Heart left ventricle (tissue), 16 donors: ENCODE measurements around the gene CDKN2D. TPM values are rescaled to one million over a fixed set of nuclear protein-coding genes. Genes with fewer than 3 reads are reported as not detected.

ENCODE experiments used
- ATAC-seq, 4 donors: fragments of 200-7000 bp; cut with Tn5 transposase; one replicate each; pipeline ENCODE4 v1.9.1; 2020 to 2022; ENCODE audit warnings: moderate library complexity in 4 of 4, mild to moderate bottlenecking in 3 of 4, moderate number of reproducible peaks in 1 of 4
- DNase-seq, 5 donors: peaks; one replicate each; pipeline ENCODE4 v3.0.0-alpha.2; 2020
- H3K27ac ChIP-seq, 12 donors: fragments of 200-600 bp; sonication (generic) in 4 of 12; one replicate each; pipeline versions ENCODE4 v1.5.0 to v1.8.0; 2016 to 2022; ENCODE audit warnings: mild to moderate bottlenecking in 2 of 12
- H3K27me3 ChIP-seq, 9 donors: fragments of 200-600 bp; sonication (generic) in 2 of 9; one replicate each; pipeline versions ENCODE4 v1.5.1 to v1.8.0; 2016 to 2022; ENCODE audit warnings: mild to moderate bottlenecking in 3 of 9
- H3K36me3 ChIP-seq, 9 donors: fragments of 200-600 bp; sonication (generic) in 2 of 9; one replicate each; pipeline versions ENCODE4 v1.5.0 to v1.8.0; 2018 to 2022; ENCODE audit warnings: mild to moderate bottlenecking in 2 of 9
- H3K4me1 ChIP-seq, 12 donors: fragments of 200-600 bp; sonication (generic) in 4 of 12; one replicate each; pipeline versions ENCODE4 v1.5.0 to v1.8.0; 2016 to 2022; ENCODE audit warnings: mild to moderate bottlenecking in 3 of 12
- H3K4me3 ChIP-seq, 12 donors: fragments of 200-600 bp; sonication (generic) in 4 of 12; one replicate each; pipeline versions ENCODE4 v1.5.0 to v1.8.0; 2017 to 2022; ENCODE audit warnings: mild to moderate bottlenecking in 9 of 12, moderate library complexity in 4 of 12
- H3K9me3 ChIP-seq, 12 donors: fragments of 200-600 bp; sonication (generic) in 4 of 12; one replicate each; pipeline versions ENCODE4 v1.5.0 to v1.8.0; 2016 to 2022; ENCODE audit warnings: mild to moderate bottlenecking in 1 of 12
- POLR2A ChIP-seq, 2 donors: fragments of 450-650 bp; IDR thresholded peaks; one replicate each; pipeline ENCODE4 v1.6.1; 2017; ENCODE audit warnings: antibody characterized with exemption in 2 of 2, mild to moderate bottlenecking in 2 of 2, moderate library complexity in 2 of 2
- WGBS, 4 donors: extraction: QIAGEN DNeasy Blood & Tissue Kit in 2 of 4; methylation state at CpG; one replicate each; pipeline versions ENCODE4 v1.1.5 to v1.1.7; 2013 to 2018; 5-methylcytosine and 5-hydroxymethylcytosine counted together
- intact Hi-C, 10 donors: fragments of 100-400 bp; cut with DNase I; formaldehyde crosslinking; loops; one replicate each; pipeline versions ENCODE4 v1.11.1 to v1.14.2; 2022
- polyA plus RNA-seq, 2 donors: library from polyadenylated mRNA; stranded (reverse); fragments of 200-250 nt; gene quantifications; one replicate each; pipeline ENCODE4 v1.2.3, GENCODE V29; 2013
- total RNA-seq, 9 donors: library from RNA; depleted of rRNA in 2 of 9; stranded (reverse); fragments of >200 nt in 2 of 9; fragmentation: NEBNext Ultra II Directional in 3 of 9; extraction: Animal tissue kit (Norgen Biotek cat#: 25700) in 3 of 9; gene quantifications; one replicate each; pipeline versions ENCODE4 v1.1.0 to v1.2.4, GENCODE V29; 2016 to 2023
- TF ChIP-seq, protein P1 (sequence below), 12 donors: fragments of 200-600 bp; sonication (generic) in 4 of 12; IDR thresholded peaks; one replicate each; pipeline versions ENCODE4 v1.5.0 to v1.8.0; 2018 to 2022; ENCODE audit warnings: antibody characterized with exemption in 12 of 12, mild to moderate bottlenecking in 5 of 12
- donor health status: ischemic (EF 13 %, LVEDD 7.1; RV severe dilation, severe dysfunction).
- donor health status: healthy with polysubstance abuse.
- donor health status: DM: no; HTN: yes; CAD: no.
- donor health status: DM: no; HTN: no; CAD: no.
- donor health status: ischemic (EF 25% LVEDD 6.9; RV normal size, moderate dysfunction).
- donor health status: ischemic (EF 25% LVEDD 5.7; RV mildly dilated, moderate dysfunction).
- donor health status: healthy.
- donor health status: DM: yes; HTN: yes; CAD: no.
- donor health status: ischemic (EF 35%, LVEDD 5.7; RV mildly dilated, moderate dysfunction).
- donor health status: nonischemic (EF 11% LVEDD 7.7; RV severe dilation, severe dysfunction).
- donor health status: DM: yes; HTN: yes; CAD: no.
- donor health status: PGD.
- donor health status: ischemic (EF 29% LVEDD 5.4; RV normal size, mild dysfunction).
- donor health status: nonischemic (EF 23%, LVEDD 6.1; RV moderate dilation, normal function).

Gene CDKN2D
- total and polyA plus RNA-seq, 11 donors, result 6.8 to 28.0 (median 11.8) TPM

DNA sequence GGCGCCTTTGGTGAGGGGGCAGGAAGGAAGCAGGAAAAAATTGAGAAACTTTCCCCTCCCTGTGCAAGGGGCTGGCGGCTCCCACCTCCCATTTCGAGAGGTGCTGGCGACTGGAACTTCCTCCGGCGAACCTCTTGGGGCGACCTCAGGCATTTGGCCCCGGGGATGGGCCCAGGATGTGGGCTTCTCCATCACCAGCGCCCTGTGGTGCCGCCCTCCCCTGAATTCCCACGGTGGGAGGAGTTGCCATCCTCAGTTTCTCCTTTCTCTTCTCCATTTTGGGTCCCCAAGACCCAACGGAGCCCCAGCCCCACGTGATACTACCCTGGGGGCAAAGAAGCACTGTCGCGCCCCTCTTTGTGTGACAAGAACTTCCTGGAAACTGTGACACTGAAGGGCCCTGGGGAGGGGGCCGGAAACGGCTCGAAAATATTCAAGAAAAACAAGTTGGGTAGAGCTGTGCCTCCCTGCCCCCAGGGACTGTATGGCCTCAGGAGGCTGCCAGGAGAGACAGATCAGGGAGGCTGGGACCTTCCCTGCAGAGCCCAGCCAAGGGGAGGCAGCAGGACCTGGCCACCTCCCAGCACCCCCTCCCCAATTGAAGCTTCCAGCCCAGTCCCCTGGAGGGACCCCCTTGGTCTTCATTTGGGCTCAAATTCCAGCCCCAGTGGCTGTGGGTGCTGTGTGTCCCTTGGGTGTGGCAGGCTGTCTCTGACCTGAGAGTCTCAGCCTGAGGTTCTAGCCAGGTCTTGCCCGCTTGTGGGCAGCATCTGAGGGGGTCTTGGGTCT, 34.5 kb upstream of the CDKN2D start:
- intact Hi-C loops, result loop anchor here in 1 of 10 donors (5.0 kb wide), 1 partner anchor 39 kb away; no protein-coding TSS in a partner anchor
- Histone ChIP-seq H3K36me3 (no peaks in the 10 kb centered on the region), H3K9me3 (peaks cover 0 to 4% (median 0%) of the 10 kb centered on the region in 12 donors), H3K27ac (peak overlapping the region; percentile 91 to 99 (median 97)), H3K4me3 (peak overlapping the region; percentile 88 to 100 (median 100)), H3K27me3 (no peaks in the 10 kb centered on the region), H3K4me1 (peaks cover 0 to 36% (median 22%) of the 10 kb centered on the region in 12 donors)
- 8 to 11% (median 9%) methylated on average over 14 to 19 of the region's 19 CpGs for WGBS, 4 donors
- no peak for TF ChIP-seq POLR2A (IDR thresholded peaks at IDR 0.05)
- TF ChIP-seq, protein P1, sequence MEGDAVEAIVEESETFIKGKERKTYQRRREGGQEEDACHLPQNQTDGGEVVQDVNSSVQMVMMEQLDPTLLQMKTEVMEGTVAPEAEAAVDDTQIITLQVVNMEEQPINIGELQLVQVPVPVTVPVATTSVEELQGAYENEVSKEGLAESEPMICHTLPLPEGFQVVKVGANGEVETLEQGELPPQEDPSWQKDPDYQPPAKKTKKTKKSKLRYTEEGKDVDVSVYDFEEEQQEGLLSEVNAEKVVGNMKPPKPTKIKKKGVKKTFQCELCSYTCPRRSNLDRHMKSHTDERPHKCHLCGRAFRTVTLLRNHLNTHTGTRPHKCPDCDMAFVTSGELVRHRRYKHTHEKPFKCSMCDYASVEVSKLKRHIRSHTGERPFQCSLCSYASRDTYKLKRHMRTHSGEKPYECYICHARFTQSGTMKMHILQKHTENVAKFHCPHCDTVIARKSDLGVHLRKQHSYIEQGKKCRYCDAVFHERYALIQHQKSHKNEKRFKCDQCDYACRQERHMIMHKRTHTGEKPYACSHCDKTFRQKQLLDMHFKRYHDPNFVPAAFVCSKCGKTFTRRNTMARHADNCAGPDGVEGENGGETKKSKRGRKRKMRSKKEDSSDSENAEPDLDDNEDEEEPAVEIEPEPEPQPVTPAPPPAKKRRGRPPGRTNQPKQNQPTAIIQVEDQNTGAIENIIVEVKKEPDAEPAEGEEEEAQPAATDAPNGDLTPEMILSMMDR (IDR thresholded peaks at IDR 0.05), result peak in 1 of 12 donors; percentile 7
- peak; percentile 56 to 73 (median 67) for DNase-seq
- ATAC-seq, result peak; percentile 13 to 66 (median 30)

DNA sequence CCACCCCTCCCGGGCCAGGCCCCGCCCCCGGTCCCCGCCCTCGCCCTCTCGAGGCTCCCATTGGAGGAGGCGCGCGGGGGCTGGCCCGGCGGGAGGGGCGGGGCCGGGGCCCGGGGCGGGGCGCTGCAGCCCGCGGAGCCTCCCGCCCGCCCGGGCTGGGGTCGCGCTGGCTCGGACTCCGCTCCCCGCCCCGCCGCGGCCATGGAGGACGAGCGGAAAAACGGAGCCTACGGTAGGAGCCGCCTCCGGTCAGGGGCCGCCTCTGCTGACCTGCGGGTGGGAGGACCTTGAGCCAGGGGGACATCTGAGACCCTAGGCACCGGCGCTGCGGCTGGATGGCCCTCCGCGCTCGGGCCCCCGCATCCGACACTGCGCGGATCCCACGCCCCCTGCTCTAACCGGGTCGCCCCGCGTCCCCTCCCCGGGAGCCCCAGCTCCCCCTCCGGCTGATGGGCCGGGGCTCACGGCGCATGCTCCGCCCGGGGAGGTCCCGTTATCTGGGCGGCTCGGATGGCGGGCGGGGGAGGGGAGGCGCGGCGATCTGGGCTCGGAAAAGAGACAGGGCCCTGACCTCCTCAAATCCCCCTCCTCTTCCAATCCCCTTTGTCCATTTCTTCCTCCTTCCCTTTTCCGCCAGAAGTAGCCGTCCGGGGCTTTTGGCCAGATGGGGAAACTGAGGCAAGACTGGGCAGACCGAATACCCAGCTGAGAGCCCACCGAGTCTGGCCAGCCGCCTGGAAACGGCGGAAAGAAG, 33.7 kb upstream of the CDKN2D start:
- Histone ChIP-seq H3K4me1 (peaks cover 0 to 36% (median 22%) of the 10 kb centered on the region in 12 donors), H3K36me3 (no peaks in the 10 kb centered on the region), H3K27ac (peak overlapping the region; percentile 91 to 99 (median 97)), H3K4me3 (peak overlapping the region; percentile 88 to 100 (median 100)), H3K9me3 (peaks cover 0 to 4% (median 0%) of the 10 kb centered on the region in 12 donors), H3K27me3 (no peaks in the 10 kb centered on the region)
- ATAC-seq (peak; percentile 87 to 99 (median 96)), DNase-seq (peak; percentile 87 to 93 (median 89))
- TF ChIP-seq, protein P1 (IDR thresholded peaks at IDR 0.05), result no peak
- peak in 1 of 2 donors; percentile 75 for TF ChIP-seq POLR2A (IDR thresholded peaks at IDR 0.05)
- 0 to 1% (median 0%) methylated on average over 35 to 76 of the region's 76 CpGs for WGBS, 4 donors
- intact Hi-C loops, result loop anchor here in 1 of 10 donors (5.0 kb wide), 1 partner anchor 40 kb away; no protein-coding TSS in a partner anchor

DNA sequence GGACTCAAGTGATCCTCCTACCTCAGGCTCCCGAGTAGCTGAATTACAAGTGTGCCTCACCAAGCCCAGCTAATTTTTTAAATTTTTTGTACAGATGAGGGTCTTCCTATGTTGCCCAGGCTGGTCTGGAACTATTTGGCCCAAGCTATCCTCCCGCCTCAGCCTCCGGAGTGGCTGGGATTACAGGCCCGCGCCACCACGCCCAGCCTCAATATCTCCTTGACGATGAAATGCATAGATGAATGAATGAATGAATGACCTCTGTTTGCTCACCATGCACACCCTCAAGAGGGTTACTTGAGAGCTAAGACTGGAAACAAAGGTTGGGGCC, 33.2 kb upstream of the CDKN2D start:
- TF ChIP-seq, protein P1 (IDR thresholded peaks at IDR 0.05), result no peak
- no peak for TF ChIP-seq POLR2A (IDR thresholded peaks at IDR 0.05)
- no peaks in the 10 kb centered on the region for H3K36me3 ChIP-seq
- peak overlapping the region in 5 of 12 donors; percentile 34 to 99 (median 52) for H3K27ac ChIP-seq
- H3K4me3 ChIP-seq, result peak overlapping the region in 8 of 12 donors; percentile 88 to 100 (median 100)
- 24 to 26% (median 24%) methylated on average over 7 of the region's 7 CpGs for WGBS, 4 donors
- peaks cover 0 to 4% (median 0%) of the 10 kb centered on the region in 12 donors for H3K9me3 ChIP-seq
- intact Hi-C loops, result loop anchor here in 1 of 10 donors (5.0 kb wide), 1 partner anchor 40 kb away; no protein-coding TSS in a partner anchor
- ATAC-seq, result no peak
- H3K27me3 ChIP-seq, result no peaks in the 10 kb centered on the region
- DNase-seq, result no peak
- H3K4me1 ChIP-seq, result peaks cover 0 to 40% (median 24%) of the 10 kb centered on the region in 12 donors
